ENCODE data around the gene SEL1L3.

The SEL1L3 gene

DNA sequence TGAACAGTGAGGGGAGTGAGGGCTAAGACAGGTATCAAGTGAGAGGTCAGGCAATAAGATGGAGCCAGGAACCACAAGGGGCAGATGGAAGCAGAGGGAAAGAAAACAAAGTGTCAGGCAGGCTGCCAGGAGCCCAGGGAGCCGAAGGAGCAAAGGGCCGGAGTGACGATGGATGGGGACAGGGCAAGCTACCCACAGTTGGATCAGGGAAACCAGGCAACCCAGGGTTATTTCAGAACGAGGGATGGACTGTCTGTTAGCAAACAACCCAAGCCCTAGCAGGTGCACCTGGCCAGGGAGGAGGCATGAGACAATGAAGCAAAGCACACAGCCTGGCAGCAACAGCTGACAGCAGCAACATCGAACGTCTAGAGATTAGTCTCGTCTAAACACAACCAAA is 39.2 kb downstream of the SEL1L3 start:
- Mint-ChIP-seq H3K27ac (no peak overlapping the region), H3K36me3 (ENCODE audit: low read depth) (peaks cover 43% of the 10 kb centered on the region), H3K4me1 (ENCODE audit: low read depth) (no peaks in the 10 kb centered on the region), H3K9me3 (no peaks in the 10 kb centered on the region), H3K4me3 (no peak overlapping the region), H3K27me3 (no peaks in the 10 kb centered on the region)

- Mint-ChIP-seq H3K36me3 (ENCODE audit: low read depth) (peaks cover 49% of the 10 kb centered on the region), H3K27me3 (no peaks in the 10 kb centered on the region), H3K4me3 (no peak overlapping the region), H3K9me3 (no peaks in the 10 kb centered on the region), H3K27ac (no peak overlapping the region), H3K4me1 (ENCODE audit: low read depth) (no peaks in the 10 kb centered on the region)
Measured at GRCh38 chr4:25821899-25822298, 40.9 kb downstream of the SEL1L3 start.

DNA sequence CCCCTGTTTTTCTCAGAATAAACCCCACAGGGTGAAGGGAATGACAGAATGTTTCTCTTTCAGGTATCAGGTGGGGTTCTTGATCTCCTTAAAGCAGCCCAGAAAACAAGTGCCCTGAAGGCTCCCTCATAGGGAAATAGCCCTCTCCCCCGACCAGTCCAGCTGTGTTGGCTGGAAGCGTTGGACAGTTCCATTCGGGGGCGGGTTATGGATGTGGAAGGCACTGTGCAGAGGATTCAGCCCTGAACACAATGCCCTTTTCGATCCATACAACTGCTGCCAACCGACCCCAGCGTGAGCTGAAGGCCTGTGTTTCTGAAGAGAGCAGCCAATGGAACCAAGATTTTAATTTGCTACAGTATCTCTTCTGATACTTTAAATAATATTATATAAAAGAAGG is 41.5 kb downstream of the SEL1L3 start:
- no peak overlapping the region for H3K27ac Mint-ChIP-seq
- H3K36me3 Mint-ChIP-seq (ENCODE audit: low read depth), result peaks cover 49% of the 10 kb centered on the region
- no peaks in the 10 kb centered on the region for H3K4me1 Mint-ChIP-seq (ENCODE audit: low read depth)

DNA sequence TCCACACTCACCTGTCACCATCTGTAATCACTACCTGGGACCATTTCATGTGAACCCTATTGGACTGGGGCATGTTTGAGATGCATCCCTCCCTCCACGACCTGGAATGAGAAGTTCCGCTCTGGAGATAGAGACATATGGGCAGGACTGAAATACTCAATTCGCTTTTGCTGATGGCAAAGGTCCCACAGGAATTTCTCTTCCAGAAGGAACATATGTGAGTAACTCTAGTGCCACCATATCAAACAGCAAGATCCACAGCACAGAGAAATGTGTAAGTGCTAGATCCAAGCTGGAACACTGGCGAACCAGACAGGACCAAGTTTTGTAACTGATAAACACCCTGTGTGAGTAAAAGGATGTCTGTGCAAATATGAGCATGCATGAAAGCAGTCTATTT is 43.9 kb downstream of the SEL1L3 start:
- Mint-ChIP-seq H3K36me3 (ENCODE audit: low read depth) (peaks cover 49% of the 10 kb centered on the region), H3K27ac (no peak overlapping the region), H3K9me3 (no peaks in the 10 kb centered on the region), H3K27me3 (no peaks in the 10 kb centered on the region), H3K4me3 (no peak overlapping the region), H3K4me1 (ENCODE audit: low read depth) (no peaks in the 10 kb centered on the region)

More for the DNA sequence above, 41.5 kb downstream of the SEL1L3 start:
- Mint-ChIP-seq H3K4me3 (no peak overlapping the region), H3K27me3 (no peaks in the 10 kb centered on the region), H3K9me3 (no peaks in the 10 kb centered on the region)

GRCh38 chr4:25818371-25818871 is 44.4 kb downstream of the SEL1L3 start:
- H3K4me3 Mint-ChIP-seq, result no peak overlapping the region

DNA sequence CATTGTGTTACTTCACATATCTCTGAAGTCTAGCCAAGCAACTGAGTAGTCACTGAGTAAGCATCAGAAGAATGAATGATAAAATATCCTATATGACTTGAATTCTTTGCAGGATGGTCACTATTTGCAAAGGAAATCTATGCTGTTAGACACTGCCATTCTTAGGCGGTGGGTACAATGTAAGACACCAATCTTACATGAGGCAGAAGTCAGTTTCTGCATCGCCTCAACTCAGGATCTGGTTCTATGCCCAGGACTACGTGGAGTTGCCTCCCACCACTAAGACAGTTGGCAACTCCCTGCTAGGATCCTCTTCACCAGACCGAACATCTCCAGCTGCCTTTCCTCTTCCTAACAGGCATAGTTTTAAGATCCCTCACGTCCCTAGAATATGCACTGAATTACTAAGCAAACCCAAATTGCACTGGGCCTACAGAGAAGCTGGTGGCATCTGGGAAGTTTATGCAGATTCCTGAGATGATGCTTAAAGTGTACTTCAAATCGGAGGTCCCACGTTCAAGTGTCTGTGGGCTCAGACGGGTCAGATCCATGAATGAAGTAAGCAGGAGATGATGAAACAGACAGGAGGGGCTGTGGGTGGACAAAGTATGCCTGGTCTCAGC is 45.6 kb downstream of the SEL1L3 start:
- Mint-ChIP-seq H3K9me3 (no peaks in the 10 kb centered on the region), H3K4me1 (ENCODE audit: low read depth) (no peaks in the 10 kb centered on the region), H3K36me3 (ENCODE audit: low read depth) (peaks cover 46% of the 10 kb centered on the region), H3K27me3 (no peaks in the 10 kb centered on the region), H3K4me3 (no peak overlapping the region), H3K27ac (no peak overlapping the region)

More at GRCh38 chr4:25818371-25818871, 44.4 kb downstream of the SEL1L3 start:
- Mint-ChIP-seq H3K4me1 (ENCODE audit: low read depth) (no peaks in the 10 kb centered on the region), H3K9me3 (no peaks in the 10 kb centered on the region), H3K27ac (no peak overlapping the region), H3K36me3 (ENCODE audit: low read depth) (peaks cover 49% of the 10 kb centered on the region), H3K27me3 (no peaks in the 10 kb centered on the region)

DNA sequence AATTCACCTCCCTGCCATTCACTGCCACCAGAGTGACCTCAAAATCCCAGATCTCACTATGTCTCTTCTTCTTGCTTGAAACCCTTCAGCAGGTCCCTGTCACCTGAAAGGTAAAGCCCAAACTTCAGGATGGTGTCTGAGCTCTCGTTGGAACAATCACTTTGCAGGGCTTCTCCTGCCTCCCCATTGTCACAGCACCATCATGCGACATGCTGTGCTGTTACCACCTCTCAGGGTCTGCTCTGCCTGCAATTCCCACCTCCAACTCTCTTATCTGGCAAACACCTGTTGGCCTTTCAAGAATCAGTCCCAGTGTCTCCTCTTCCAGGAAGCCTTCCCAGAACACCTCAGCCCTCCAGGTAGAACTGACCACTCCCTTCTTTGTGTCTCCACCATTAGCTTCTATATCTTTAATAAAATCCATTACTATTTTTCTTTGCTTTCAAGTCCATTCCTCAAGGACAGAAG is 46.2 kb downstream of the SEL1L3 start:
- Mint-ChIP-seq H3K4me1 (ENCODE audit: low read depth) (no peaks in the 10 kb centered on the region), H3K9me3 (no peaks in the 10 kb centered on the region), H3K27ac (no peak overlapping the region), H3K27me3 (no peaks in the 10 kb centered on the region), H3K4me3 (no peak overlapping the region), H3K36me3 (ENCODE audit: low read depth) (peaks cover 41% of the 10 kb centered on the region)

- H3K4me3 Mint-ChIP-seq, result no peak overlapping the region
- no peaks in the 10 kb centered on the region for H3K9me3 Mint-ChIP-seq
- H3K27me3 Mint-ChIP-seq, result no peaks in the 10 kb centered on the region
- no peaks in the 10 kb centered on the region for H3K4me1 Mint-ChIP-seq (ENCODE audit: low read depth)
- H3K27ac Mint-ChIP-seq, result no peak overlapping the region
- H3K36me3 Mint-ChIP-seq (ENCODE audit: low read depth), result peaks cover 46% of the 10 kb centered on the region
Measured at GRCh38 chr4:25815586-25815985, 47.2 kb downstream of the SEL1L3 start.

- no peaks in the 10 kb centered on the region for H3K4me1 Mint-ChIP-seq (ENCODE audit: low read depth)
- H3K4me3 Mint-ChIP-seq, result no peak overlapping the region
- no peaks in the 10 kb centered on the region for H3K27me3 Mint-ChIP-seq
- no peak overlapping the region for H3K27ac Mint-ChIP-seq
- H3K9me3 Mint-ChIP-seq, result no peaks in the 10 kb centered on the region
- H3K36me3 Mint-ChIP-seq (ENCODE audit: low read depth), result peaks cover 42% of the 10 kb centered on the region
Measured at GRCh38 chr4:25814301-25815136, 48.3 kb downstream of the SEL1L3 start.

GRCh38 chr4:25813448-25814106 is 49.2 kb downstream of the SEL1L3 start:
- H3K36me3 Mint-ChIP-seq (ENCODE audit: low read depth), result peaks cover 36% of the 10 kb centered on the region
- no peaks in the 10 kb centered on the region for H3K9me3 Mint-ChIP-seq
- H3K4me1 Mint-ChIP-seq (ENCODE audit: low read depth), result no peaks in the 10 kb centered on the region
- no peak overlapping the region for H3K27ac Mint-ChIP-seq
- no peak overlapping the region for H3K4me3 Mint-ChIP-seq
- H3K27me3 Mint-ChIP-seq, result no peaks in the 10 kb centered on the region

GRCh38 chr4:25811841-25812240 is 50.9 kb downstream of the SEL1L3 start:
- no peaks in the 10 kb centered on the region for H3K4me1 Mint-ChIP-seq (ENCODE audit: low read depth)

GRCh38 chr4:25811374-25811690 is 51.5 kb downstream of the SEL1L3 start:
- no peaks in the 10 kb centered on the region for H3K4me1 Mint-ChIP-seq (ENCODE audit: low read depth)
- peaks cover 45% of the 10 kb centered on the region for H3K36me3 Mint-ChIP-seq (ENCODE audit: low read depth)

More at GRCh38 chr4:25811841-25812240, 50.9 kb downstream of the SEL1L3 start:
- Mint-ChIP-seq H3K36me3 (ENCODE audit: low read depth) (peaks cover 40% of the 10 kb centered on the region), H3K27ac (no peak overlapping the region), H3K4me3 (no peak overlapping the region), H3K27me3 (no peaks in the 10 kb centered on the region), H3K9me3 (no peaks in the 10 kb centered on the region)

DNA sequence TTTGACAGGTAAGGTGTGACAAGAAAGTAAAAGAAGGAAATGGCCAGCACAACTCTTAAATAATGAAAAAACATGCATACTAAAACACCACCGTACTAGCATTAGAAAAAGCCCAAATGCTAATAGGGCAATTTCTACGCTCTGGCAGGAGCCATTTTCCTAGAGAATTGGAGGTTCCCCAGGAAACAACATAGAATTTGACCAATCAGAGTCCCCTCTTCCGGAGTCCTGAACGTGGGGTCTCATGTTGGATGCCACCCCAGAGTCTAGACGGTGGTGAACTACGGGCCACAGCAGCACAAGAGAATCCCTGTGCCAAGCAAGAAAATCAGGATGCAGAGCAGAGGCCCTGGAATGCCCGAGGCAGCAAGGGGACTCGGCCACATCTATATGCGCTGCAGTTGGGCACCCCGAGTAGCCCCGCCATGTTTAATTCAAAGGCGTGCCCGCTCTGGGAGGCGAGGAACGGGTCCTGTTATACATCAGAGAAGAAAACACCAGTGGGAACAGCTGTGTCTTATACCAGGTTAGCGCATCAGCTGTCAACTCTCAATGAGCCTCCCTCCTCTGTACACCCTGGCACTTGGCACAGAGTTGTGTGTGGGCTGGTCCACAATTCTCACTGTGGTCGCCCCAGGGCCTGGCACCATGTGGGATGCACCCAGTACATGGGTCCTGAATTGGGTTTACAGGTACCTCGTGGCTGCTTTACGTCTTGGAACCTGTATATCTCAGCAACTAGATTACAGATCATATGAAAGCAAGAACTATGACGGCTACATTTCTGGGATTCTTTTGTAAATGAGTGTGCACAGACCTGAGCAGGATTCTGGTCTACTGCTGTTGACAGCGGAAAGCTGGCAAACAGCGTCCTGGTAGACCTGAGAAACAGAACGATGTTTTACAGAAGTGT is 52.1 kb downstream of the SEL1L3 start:
- Mint-ChIP-seq H3K36me3 (ENCODE audit: low read depth) (peaks cover 48% of the 10 kb centered on the region), H3K9me3 (no peaks in the 10 kb centered on the region), H3K27ac (no peak overlapping the region), H3K27me3 (no peaks in the 10 kb centered on the region), H3K4me1 (ENCODE audit: low read depth) (no peaks in the 10 kb centered on the region), H3K4me3 (no peak overlapping the region)

More at GRCh38 chr4:25811374-25811690, 51.5 kb downstream of the SEL1L3 start:
- Mint-ChIP-seq H3K4me3 (no peak overlapping the region), H3K27ac (no peak overlapping the region), H3K27me3 (no peaks in the 10 kb centered on the region), H3K9me3 (no peaks in the 10 kb centered on the region)

DNA sequence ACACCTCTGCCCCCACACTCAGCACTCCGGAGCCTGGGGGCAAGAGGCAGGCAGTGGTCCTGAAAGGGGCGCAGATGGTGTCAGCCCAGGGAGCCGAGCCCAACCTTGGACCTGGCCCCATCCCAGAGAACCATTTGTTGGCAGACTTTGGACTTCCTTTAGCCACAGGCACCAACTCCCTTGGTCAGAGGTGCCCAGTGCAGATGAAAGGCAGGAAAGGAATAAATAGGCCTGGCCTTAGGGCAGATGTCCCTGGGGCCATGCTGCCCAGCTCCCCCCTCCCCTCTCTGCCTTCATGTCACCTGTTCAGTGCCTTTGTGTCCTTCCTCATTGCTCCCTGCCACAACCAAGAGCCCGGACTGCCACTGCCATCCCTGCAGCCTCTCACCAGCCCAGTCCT is 52.8 kb downstream of the SEL1L3 start:
- H3K9me3 Mint-ChIP-seq, result no peaks in the 10 kb centered on the region
- no peaks in the 10 kb centered on the region for H3K27me3 Mint-ChIP-seq
- H3K4me1 Mint-ChIP-seq (ENCODE audit: low read depth), result no peaks in the 10 kb centered on the region
- H3K4me3 Mint-ChIP-seq, result no peak overlapping the region
- H3K36me3 Mint-ChIP-seq (ENCODE audit: low read depth), result peaks cover 48% of the 10 kb centered on the region
- no peak overlapping the region for H3K27ac Mint-ChIP-seq

Data from stimulated activated naive CD8-positive, alpha-beta T cell treated with anti-CD3 and anti-CD28 coated beads, Interleukin-15, Interleukin-2, amounts not matched to agents 100 ng/mL and 50 ng/mL, for 24 hours (primary cell).